ENCODE results near the gene RALGAPA2. TPM values are rescaled to one million over a fixed set of nuclear protein-coding genes. Genes with fewer than 3 reads are reported as not detected.

RALGAPA2 gene
- total RNA-seq, 2 donors from 2014 or later = 40.2 to 45.4 TPM

GRCh38 chr20:20448881-20449280 is 263.6 kb downstream of the RALGAPA2 start:
- Histone ChIP-seq H3K27ac (no peak overlapping the region), H3K36me3 (replicated peaks in 1 of 2; ENCODE audit: insufficient read depth in 1 of 2, low read depth in 2 of 2) (no peaks in the 10 kb centered on the region), H3K4me3 (no peak overlapping the region), H3K27me3 (no peaks in the 10 kb centered on the region), H3K4me1 (no peaks in the 10 kb centered on the region), H3K9me3 (no peaks in the 10 kb centered on the region)
- WGBS, 2 donors = 93 to 95% methylated on average over 6 of the region's 6 CpGs
- no peak for DNase-seq
- ATAC-seq = no peak
- no peak for TF ChIP-seq POLR2A (IDR thresholded peaks at IDR 0.05)
- intact Hi-C loops (cut with DNase I) = no loop called here

GRCh38 chr20:20447196-20447595 is 265.2 kb downstream of the RALGAPA2 start:
- Histone ChIP-seq H3K36me3 (replicated peaks in 1 of 2; ENCODE audit: insufficient read depth in 1 of 2, low read depth in 2 of 2) (no peaks in the 10 kb centered on the region), H3K4me1 (no peaks in the 10 kb centered on the region), H3K27me3 (no peaks in the 10 kb centered on the region), H3K4me3 (no peak overlapping the region), H3K27ac (no peak overlapping the region), H3K9me3 (no peaks in the 10 kb centered on the region)
- intact Hi-C loops (cut with DNase I) = no loop called here
- 73 to 78% methylated on average over 2 of the region's 2 CpGs for WGBS, 2 donors
- no peak for TF ChIP-seq CTCF (IDR thresholded peaks at IDR 0.05)
- TF ChIP-seq POLR2A (IDR thresholded peaks at IDR 0.05) = no peak
- no peak for DNase-seq
- ATAC-seq = no peak

GRCh38 chr20:20446425-20447015 is 265.9 kb downstream of the RALGAPA2 start:
- no peaks in the 10 kb centered on the region for H3K27me3 ChIP-seq
- 91 to 96% methylated on average over 5 of the region's 5 CpGs for WGBS, 2 donors
- H3K36me3 ChIP-seq (replicated peaks in 1 of 2; ENCODE audit: insufficient read depth in 1 of 2, low read depth in 2 of 2) = no peaks in the 10 kb centered on the region
- no peak overlapping the region for H3K4me3 ChIP-seq
- no peak for DNase-seq
- no peaks in the 10 kb centered on the region for H3K9me3 ChIP-seq
- H3K27ac ChIP-seq = no peak overlapping the region
- intact Hi-C loops (cut with DNase I) = no loop called here
- peaks cover under 1% of the 10 kb centered on the region for H3K4me1 ChIP-seq
- no peak for ATAC-seq
- TF ChIP-seq CTCF (IDR thresholded peaks at IDR 0.05) (no peak), POLR2A (IDR thresholded peaks at IDR 0.05) (no peak)

DNA sequence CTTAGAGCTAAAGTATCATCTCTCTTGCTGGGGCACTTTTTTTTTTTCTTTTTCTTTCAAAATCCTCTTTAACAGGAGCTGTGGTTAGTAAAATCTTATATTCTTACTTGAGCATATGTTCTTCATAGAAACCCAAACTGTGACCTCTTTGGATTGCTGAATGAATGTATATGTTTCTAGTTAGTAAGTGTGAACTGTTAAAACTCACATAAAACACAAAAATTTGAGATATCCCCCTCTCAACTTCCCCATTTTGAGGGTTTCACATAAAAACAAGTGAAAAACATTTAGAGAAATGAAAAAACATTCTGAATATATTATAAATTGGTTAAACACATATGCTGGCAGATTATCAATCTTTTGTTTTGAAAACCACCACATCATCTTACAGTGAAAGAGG is 266.4 kb downstream of the RALGAPA2 start:
- DNase-seq (no peak), ATAC-seq (no peak)
- Histone ChIP-seq H3K4me3 (no peak overlapping the region), H3K4me1 (peaks cover 5% of the 10 kb centered on the region), H3K27me3 (no peaks in the 10 kb centered on the region), H3K36me3 (replicated peaks in 1 of 2; ENCODE audit: insufficient read depth in 1 of 2, low read depth in 2 of 2) (no peaks in the 10 kb centered on the region), H3K9me3 (no peaks in the 10 kb centered on the region), H3K27ac (no peak overlapping the region)
- intact Hi-C loops (cut with DNase I) = no loop called here
- TF ChIP-seq POLR2A (IDR thresholded peaks at IDR 0.05) (no peak), CTCF (IDR thresholded peaks at IDR 0.05) (no peak)

DNA sequence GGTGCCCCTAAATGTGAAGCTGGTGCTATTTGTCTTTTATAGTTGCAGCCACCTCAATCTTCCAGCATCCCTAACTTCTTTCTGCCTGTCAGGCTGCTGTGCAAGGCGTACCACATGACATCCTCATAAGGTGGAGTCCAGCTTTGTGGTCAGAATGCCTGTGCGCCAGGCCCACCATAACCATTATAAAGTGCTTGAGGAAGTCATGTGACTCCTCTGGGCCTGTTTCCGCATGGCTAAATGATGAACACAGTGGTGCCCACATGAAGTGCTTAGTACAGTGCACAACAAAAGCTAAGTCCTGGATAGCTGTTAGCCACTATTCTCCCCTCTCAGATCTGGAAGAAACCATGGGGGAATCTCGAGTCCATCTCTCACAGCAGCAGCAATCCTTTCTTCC is 268.9 kb downstream of the RALGAPA2 start:
- ATAC-seq (no peak), DNase-seq (no peak)
- Histone ChIP-seq H3K27ac (no peak overlapping the region), H3K4me1 (peaks cover 15% of the 10 kb centered on the region), H3K27me3 (no peaks in the 10 kb centered on the region), H3K4me3 (no peak overlapping the region), H3K36me3 (replicated peaks in 1 of 2; ENCODE audit: insufficient read depth in 1 of 2, low read depth in 2 of 2) (no peaks in the 10 kb centered on the region), H3K9me3 (no peaks in the 10 kb centered on the region)
- TF ChIP-seq POLR2A (IDR thresholded peaks at IDR 0.05) (no peak), CTCF (IDR thresholded peaks at IDR 0.05) (no peak)
- WGBS, 2 donors = 82 to 89% methylated on average over 4 of the region's 4 CpGs
- intact Hi-C loops (cut with DNase I) = no loop called here

Measured in body of pancreas (tissue), 4 donors.